Caco-2 (cell line): ENCODE results near the gene CDKAL1. TPM values are rescaled to one million over a fixed set of nuclear protein-coding genes. Genes with fewer than 3 reads are reported as not detected.

Source experiments
- BruUV-seq: library from RNA; stranded (reverse); fragments of 400-500 nt; replicated peaks from 2 replicates; lab custom pipeline; 2021; lab: Mats Ljungman, UMichigan
- CTCF ChIA-PET: fragments of 300-600 bp; sonication (Branson Sonifier 250); formaldehyde crosslinking; loops from one replicate; lab custom pipeline; 2022; ENCODE audit warnings: antibody characterized with exemption; lab: Charles Lee
- POLR2A ChIA-PET: fragments of 300-600 bp; sonication (Branson Sonifier 250); formaldehyde crosslinking; loops from one replicate; lab custom pipeline; 2022; ENCODE audit warnings: antibody characterized with exemption; lab: Charles Lee
- DNase-seq, 2 experiments: peaks; one replicate each; pipeline versions ENCODE4 v3.0.0 to v3.0.0-alpha.2; 2020 to 2022
- H3K27me3 ChIP-seq: replicated peaks from 2 replicates; pipeline ENCODE4 v1.6.0; 2011; ENCODE audit warnings: low read length; ENCODE audit not compliant: control insufficient read depth, insufficient read depth
- H3K36me3 ChIP-seq: 2 replicates; pipeline ENCODE4 v1.5.1; 2011; ENCODE audit warnings: low read length; ENCODE audit not compliant: control insufficient read depth, insufficient read depth
- H3K4me1 ChIP-seq: fragments of 250-450 bp; sonication (Bioruptor Pico); 2 replicates; pipeline ENCODE4 v1.5.1; 2020; ENCODE audit warnings: mild to moderate bottlenecking
- H3K4me3 ChIP-seq: 2 replicates; pipeline ENCODE4 v1.5.1; 2011; ENCODE audit warnings: low read depth, mild to moderate bottlenecking, control low read depth, low read length
- H3K9me3 ChIP-seq: fragments of 250-450 bp; sonication (Bioruptor Pico); 2 replicates; pipeline ENCODE4 v1.5.1; 2020; ENCODE audit warnings: mild to moderate bottlenecking, moderate library complexity
- H3K27ac Mint-ChIP-seq: one replicate; pipeline ENCODE4 v1.8.0; 2022; ENCODE audit warnings: mixed read lengths; ENCODE audit not compliant: unreplicated experiment
- H3K27me3 Mint-ChIP-seq: one replicate; pipeline ENCODE4 v1.8.0; 2022; ENCODE audit warnings: mixed read lengths; ENCODE audit not compliant: insufficient read depth, unreplicated experiment
- H3K36me3 Mint-ChIP-seq: one replicate; pipeline ENCODE4 v1.8.0; 2022; ENCODE audit warnings: mild to moderate bottlenecking, mixed read lengths; ENCODE audit not compliant: insufficient read depth, unreplicated experiment
- H3K4me1 Mint-ChIP-seq: one replicate; pipeline ENCODE4 v1.8.0; 2022; ENCODE audit warnings: low read depth, mixed read lengths; ENCODE audit not compliant: unreplicated experiment
- H3K4me3 Mint-ChIP-seq: one replicate; pipeline ENCODE4 v1.8.0; 2022; ENCODE audit warnings: mild to moderate bottlenecking, moderate library complexity, mixed read lengths; ENCODE audit not compliant: unreplicated experiment
- H3K9me3 Mint-ChIP-seq: one replicate; pipeline ENCODE4 v1.8.0; 2022; ENCODE audit warnings: mixed read lengths; ENCODE audit not compliant: unreplicated experiment
- intact Hi-C: fragments of 100-400 bp; cut with micrococcal nuclease; formaldehyde crosslinking; loops from one replicate; pipeline ENCODE4 v1.10.0; 2022; ENCODE audit not compliant: unreplicated experiment
- total RNA-seq: library from RNA; stranded (reverse); gene quantifications from 2 replicates; pipeline ENCODE4 v1.2.3, GENCODE V29; 2022
- TF ChIP-seq, protein P1 (sequence below), 2 experiments: fragments of 200-600 bp in 1 of 2; IDR thresholded peaks; 1 replicate in 1 of 2; 2 replicates in 1 of 2; pipeline versions ENCODE4 v1.5.1 to v1.8.0; 2011 to 2022; ENCODE audit warnings: antibody characterized with exemption in 1 of 2, control low read depth in 1 of 2, inconsistent platforms in 1 of 2, low read depth in 1 of 2, low read length in 1 of 2, mild to moderate bottlenecking in 1 of 2, moderate library complexity in 1 of 2; ENCODE audit not compliant: insufficient read depth in 1 of 2, severe bottlenecking in 1 of 2, unreplicated experiment in 1 of 2

CDKAL1 gene
- total RNA-seq, 1 experiment from 2014 or later: 18.7 TPM

DNA sequence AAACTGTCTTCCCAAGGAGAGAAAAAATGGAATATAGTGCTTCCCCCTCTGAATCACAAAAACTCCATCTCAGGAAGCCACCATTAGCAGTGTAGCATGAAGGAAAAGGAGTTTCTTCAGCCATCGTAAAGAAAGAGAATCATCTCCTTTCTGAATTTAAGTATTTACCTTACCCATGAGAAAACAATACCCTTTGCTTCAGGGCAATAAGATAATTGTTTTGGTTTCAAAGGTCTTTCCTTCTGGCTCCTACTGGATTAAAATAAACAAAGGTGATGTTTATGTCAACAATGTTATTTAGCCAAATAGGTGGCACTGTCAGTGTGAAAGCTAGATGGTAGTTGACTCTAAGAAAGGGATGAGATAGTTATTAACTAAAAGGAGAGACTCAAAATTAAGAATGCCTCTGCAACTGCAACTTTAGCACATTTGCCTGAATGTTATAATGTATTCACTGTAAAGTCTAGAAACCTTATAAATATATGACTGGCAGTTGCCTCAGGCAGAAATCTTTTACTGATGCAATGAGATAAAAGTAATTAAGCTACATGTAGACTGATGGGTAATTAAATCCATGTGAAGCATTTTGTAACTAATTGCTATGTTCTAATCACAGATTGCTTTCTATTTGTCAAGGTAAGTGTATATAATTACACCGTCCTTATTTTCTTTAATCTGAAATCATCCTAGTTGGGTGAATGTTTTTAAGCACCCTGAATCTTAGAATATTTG, 399.0 kb downstream of the CDKAL1 start:
- Mint-ChIP-seq H3K4me3 (no peak overlapping the region), H3K36me3 (no peaks in the 10 kb centered on the region), H3K9me3 (no peaks in the 10 kb centered on the region), H3K27me3 (no peaks in the 10 kb centered on the region), H3K27ac (no peak overlapping the region), H3K4me1 (no peaks in the 10 kb centered on the region)
- no peak overlapping the region for H3K4me3 ChIP-seq
- no peak for DNase-seq
- H3K27me3 ChIP-seq: no peaks in the 10 kb centered on the region
- TF ChIP-seq, protein P1, sequence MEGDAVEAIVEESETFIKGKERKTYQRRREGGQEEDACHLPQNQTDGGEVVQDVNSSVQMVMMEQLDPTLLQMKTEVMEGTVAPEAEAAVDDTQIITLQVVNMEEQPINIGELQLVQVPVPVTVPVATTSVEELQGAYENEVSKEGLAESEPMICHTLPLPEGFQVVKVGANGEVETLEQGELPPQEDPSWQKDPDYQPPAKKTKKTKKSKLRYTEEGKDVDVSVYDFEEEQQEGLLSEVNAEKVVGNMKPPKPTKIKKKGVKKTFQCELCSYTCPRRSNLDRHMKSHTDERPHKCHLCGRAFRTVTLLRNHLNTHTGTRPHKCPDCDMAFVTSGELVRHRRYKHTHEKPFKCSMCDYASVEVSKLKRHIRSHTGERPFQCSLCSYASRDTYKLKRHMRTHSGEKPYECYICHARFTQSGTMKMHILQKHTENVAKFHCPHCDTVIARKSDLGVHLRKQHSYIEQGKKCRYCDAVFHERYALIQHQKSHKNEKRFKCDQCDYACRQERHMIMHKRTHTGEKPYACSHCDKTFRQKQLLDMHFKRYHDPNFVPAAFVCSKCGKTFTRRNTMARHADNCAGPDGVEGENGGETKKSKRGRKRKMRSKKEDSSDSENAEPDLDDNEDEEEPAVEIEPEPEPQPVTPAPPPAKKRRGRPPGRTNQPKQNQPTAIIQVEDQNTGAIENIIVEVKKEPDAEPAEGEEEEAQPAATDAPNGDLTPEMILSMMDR (IDR thresholded peaks at IDR 0.05; ENCODE audit: insufficient read depth in 1 of 2, low read depth in 1 of 2, low read length in 1 of 2, severe bottlenecking in 1 of 2, unreplicated experiment in 1 of 2): no peak
- intact Hi-C loops: no loop called here
- no peaks in the 10 kb centered on the region for H3K9me3 ChIP-seq
- ChIA-PET CTCF (no interaction called here), POLR2A (no interaction called here)
- no peaks in the 10 kb centered on the region for H3K36me3 ChIP-seq
- peaks cover 10% of the 10 kb centered on the region for H3K4me1 ChIP-seq
- no TSS peak for BruUV-seq

DNA sequence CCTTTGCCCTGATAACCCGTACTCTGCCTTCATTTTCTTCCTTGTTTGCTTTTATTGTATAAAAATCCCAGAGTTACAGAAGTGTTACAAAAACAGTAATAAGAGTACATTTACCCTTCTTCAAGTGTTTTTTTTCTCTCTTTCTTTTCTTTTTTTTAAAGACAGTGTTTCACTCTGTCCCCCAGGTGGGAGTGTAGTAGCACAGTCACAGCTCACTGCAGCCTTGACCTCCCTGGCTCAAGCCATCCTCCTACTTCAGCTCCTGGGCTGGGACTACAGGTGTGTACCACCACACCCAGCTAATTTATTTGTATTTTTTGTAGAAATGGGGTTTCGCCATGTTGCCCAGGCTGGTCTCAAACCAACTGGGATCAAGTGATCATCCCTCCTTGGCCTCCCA, 402.7 kb downstream of the CDKAL1 start:
- no peak overlapping the region for H3K4me3 Mint-ChIP-seq
- DNase-seq: no peak
- POLR2A ChIA-PET: no interaction called here
- no peaks in the 10 kb centered on the region for H3K36me3 ChIP-seq
- no peaks in the 10 kb centered on the region for H3K36me3 Mint-ChIP-seq
- no peaks in the 10 kb centered on the region for H3K9me3 Mint-ChIP-seq
- peaks cover 8% of the 10 kb centered on the region for H3K4me1 Mint-ChIP-seq
- no peak overlapping the region for H3K4me3 ChIP-seq
- no peaks in the 10 kb centered on the region for H3K9me3 ChIP-seq
- CTCF ChIA-PET: no interaction called here
- no TSS peak for BruUV-seq
- H3K27ac Mint-ChIP-seq: no peak overlapping the region
- no peaks in the 10 kb centered on the region for H3K27me3 ChIP-seq
- intact Hi-C loops: loop anchor here (5.0 kb wide), 1 partner anchor 650 kb away; no protein-coding TSS in a partner anchor
- TF ChIP-seq, protein P1 (IDR thresholded peaks at IDR 0.05; ENCODE audit: insufficient read depth in 1 of 2, low read depth in 1 of 2, low read length in 1 of 2, severe bottlenecking in 1 of 2, unreplicated experiment in 1 of 2): no peak
- no peaks in the 10 kb centered on the region for H3K27me3 Mint-ChIP-seq
- H3K4me1 ChIP-seq: peaks cover 10% of the 10 kb centered on the region

DNA sequence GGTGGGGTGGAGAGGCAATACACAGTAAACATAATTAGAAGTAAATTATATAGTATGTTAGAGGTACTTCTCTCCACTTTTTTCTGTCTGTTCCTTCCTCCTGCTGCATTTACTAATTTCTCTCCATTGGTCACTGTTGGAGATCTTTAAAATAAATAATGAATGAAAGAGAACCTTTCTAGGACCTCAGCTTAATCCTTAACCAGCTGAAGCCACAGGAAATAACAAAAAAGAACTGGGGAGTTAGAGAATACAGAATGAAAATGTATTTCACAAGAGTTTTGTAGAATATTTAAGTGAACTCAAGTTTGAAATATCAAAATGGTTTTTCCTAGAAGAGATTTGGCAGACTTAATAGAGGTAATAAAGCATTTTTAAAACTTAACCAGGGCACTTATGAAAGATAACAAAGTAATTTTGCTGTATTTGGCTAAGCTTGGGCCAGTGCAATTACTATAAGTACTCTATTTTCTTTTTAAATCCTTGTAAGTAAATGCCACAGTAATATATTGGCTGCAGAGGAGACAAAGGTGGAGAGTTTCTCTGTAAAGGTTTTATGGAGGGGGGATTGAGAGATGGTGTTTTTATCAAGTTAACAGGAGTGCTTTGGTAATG, 405.0 kb downstream of the CDKAL1 start:
- no peaks in the 10 kb centered on the region for H3K4me1 ChIP-seq
- POLR2A ChIA-PET: no interaction called here
- Mint-ChIP-seq H3K27ac (no peak overlapping the region), H3K4me1 (peaks cover 8% of the 10 kb centered on the region), H3K4me3 (no peak overlapping the region), H3K9me3 (peaks cover 18% of the 10 kb centered on the region), H3K36me3 (peaks cover 15% of the 10 kb centered on the region), H3K27me3 (no peaks in the 10 kb centered on the region)
- H3K36me3 ChIP-seq: no peaks in the 10 kb centered on the region
- no peak overlapping the region for H3K4me3 ChIP-seq
- DNase-seq: no peak
- TF ChIP-seq, protein P1 (IDR thresholded peaks at IDR 0.05; ENCODE audit: insufficient read depth in 1 of 2, low read depth in 1 of 2, low read length in 1 of 2, severe bottlenecking in 1 of 2, unreplicated experiment in 1 of 2): no peak
- H3K27me3 ChIP-seq: no peaks in the 10 kb centered on the region
- no peaks in the 10 kb centered on the region for H3K9me3 ChIP-seq
- intact Hi-C loops: loop anchor here (5.0 kb wide), 1 partner anchor 648 kb away; no protein-coding TSS in a partner anchor
- BruUV-seq: no TSS peak
- CTCF ChIA-PET: interaction anchor here (0.5 kb wide), 1 partner anchor 421 kb away, joined by 3 read pairs; no protein-coding TSS in a partner anchor
